Measurements from ENCODE around the gene WDR6.
A peak's percentile ranks its signal among the peaks of the same experiment; 100 is the strongest.

The WDR6 gene

GRCh38 chr3:49027634-49028033, 20.4 kb downstream of the WDR6 start:
- Histone ChIP-seq H3K4me3 (ENCODE audit: severe bottlenecking) (no peak overlapping the region), H3K4me1 (ENCODE audit: insufficient read depth, poor library complexity, severe bottlenecking) (peaks cover 5% of the 10 kb centered on the region), H3K36me3 (ENCODE audit: low read depth) (peaks cover 79% of the 10 kb centered on the region), H3K9me3 (ENCODE audit: severe bottlenecking) (no peaks in the 10 kb centered on the region), H3K27ac (ENCODE audit: poor library complexity, severe bottlenecking) (peak overlapping the region; percentile 52), H3K27me3 (ENCODE audit: insufficient read depth, poor library complexity, severe bottlenecking) (no peaks in the 10 kb centered on the region)
- no peak for ATAC-seq (ENCODE audit: low read depth)
- no peak for DNase-seq (ENCODE audit: low spot score)
- TF ChIP-seq, protein P1, sequence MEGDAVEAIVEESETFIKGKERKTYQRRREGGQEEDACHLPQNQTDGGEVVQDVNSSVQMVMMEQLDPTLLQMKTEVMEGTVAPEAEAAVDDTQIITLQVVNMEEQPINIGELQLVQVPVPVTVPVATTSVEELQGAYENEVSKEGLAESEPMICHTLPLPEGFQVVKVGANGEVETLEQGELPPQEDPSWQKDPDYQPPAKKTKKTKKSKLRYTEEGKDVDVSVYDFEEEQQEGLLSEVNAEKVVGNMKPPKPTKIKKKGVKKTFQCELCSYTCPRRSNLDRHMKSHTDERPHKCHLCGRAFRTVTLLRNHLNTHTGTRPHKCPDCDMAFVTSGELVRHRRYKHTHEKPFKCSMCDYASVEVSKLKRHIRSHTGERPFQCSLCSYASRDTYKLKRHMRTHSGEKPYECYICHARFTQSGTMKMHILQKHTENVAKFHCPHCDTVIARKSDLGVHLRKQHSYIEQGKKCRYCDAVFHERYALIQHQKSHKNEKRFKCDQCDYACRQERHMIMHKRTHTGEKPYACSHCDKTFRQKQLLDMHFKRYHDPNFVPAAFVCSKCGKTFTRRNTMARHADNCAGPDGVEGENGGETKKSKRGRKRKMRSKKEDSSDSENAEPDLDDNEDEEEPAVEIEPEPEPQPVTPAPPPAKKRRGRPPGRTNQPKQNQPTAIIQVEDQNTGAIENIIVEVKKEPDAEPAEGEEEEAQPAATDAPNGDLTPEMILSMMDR (IDR thresholded peaks at IDR 0.05; ENCODE audit: poor library complexity, severe bottlenecking) = no peak

DNA sequence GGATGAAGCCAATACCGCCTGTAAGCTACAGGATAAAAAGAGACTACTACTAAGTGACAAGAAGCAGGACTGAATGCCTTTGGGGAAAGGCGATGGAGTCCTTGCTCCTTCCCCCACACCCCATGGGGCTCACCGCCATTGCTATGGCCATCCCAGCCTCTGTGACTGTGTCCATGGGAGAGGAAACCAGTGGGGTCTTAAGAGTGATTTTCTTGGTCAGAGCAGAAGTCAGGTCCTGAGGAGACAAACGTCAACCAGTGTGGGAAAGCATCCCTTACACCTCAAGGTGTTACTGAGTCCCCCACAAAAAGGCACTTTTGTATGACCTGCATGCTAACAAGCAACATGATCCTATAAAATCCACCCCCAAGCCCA, 21.1 kb downstream of the WDR6 start:
- TF ChIP-seq, protein P1 (IDR thresholded peaks at IDR 0.05; ENCODE audit: poor library complexity, severe bottlenecking) = no peak
- Histone ChIP-seq H3K27ac (ENCODE audit: poor library complexity, severe bottlenecking) (peak overlapping the region; percentile 52), H3K4me3 (ENCODE audit: severe bottlenecking) (peak overlapping the region; percentile 65), H3K27me3 (ENCODE audit: insufficient read depth, poor library complexity, severe bottlenecking) (no peaks in the 10 kb centered on the region), H3K4me1 (ENCODE audit: insufficient read depth, poor library complexity, severe bottlenecking) (peaks cover 5% of the 10 kb centered on the region), H3K9me3 (ENCODE audit: severe bottlenecking) (no peaks in the 10 kb centered on the region), H3K36me3 (ENCODE audit: low read depth) (peaks cover 79% of the 10 kb centered on the region)
- DNase-seq (ENCODE audit: low spot score) = no peak
- no peak for ATAC-seq (ENCODE audit: low read depth)

DNA sequence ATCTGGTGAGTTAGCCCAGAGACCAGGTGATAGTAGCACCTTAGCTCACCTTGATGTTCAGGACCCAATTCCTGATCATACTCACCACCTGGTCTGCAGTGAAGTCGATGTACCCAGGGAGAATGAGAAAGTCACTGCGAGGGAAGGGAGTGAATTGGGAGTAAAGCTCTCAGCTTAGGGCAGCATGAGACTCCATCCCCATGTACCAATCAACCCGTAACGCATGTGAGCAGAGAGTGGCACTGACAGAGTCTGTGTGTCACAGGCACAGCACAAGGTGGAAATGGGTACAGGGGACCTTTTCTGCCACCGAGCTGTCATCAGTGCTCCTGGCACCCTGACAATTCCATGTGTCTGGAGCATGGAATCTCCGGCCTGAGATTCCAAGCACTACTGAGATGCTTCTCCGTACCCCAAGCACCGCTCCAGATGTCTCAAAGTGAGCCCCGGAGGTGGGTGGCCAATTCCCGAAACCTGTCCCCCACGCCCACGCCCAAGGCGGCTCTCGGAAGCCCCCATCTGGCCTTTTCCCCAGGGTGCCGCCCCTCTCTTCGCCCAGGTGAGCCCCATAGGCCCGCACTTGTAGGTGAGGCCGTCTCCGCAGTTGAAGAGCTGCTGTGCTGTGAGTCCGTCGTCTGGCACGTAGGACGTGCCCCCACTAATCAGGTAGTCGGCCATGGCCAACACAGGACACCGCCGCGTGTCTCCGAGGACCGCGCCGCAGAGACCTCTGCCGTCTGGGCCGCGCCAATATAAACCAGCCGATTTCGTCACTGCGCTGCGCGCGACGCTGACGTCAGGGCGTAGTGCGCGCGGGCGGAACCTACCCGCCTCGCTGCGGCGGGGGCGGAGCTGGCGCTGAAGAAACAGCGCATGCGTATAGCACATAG, 21.7 kb downstream of the WDR6 start, which contains the start of gene IMPDH2:
Gene IMPDH2, minus strand, starts transcription at position 726 of the 890 bp plus-strand sequence. Its CDS starts 48 bp downstream, at position 678.
- H3K27me3 ChIP-seq (ENCODE audit: insufficient read depth, poor library complexity, severe bottlenecking) = no peaks in the 10 kb centered on the region
- DNase-seq (ENCODE audit: low spot score) = no peak
- H3K9me3 ChIP-seq (ENCODE audit: severe bottlenecking) = no peaks in the 10 kb centered on the region
- H3K4me1 ChIP-seq (ENCODE audit: insufficient read depth, poor library complexity, severe bottlenecking) = peaks cover 5% of the 10 kb centered on the region
- peak; percentile 74 for ATAC-seq (ENCODE audit: low read depth)
- TF ChIP-seq, protein P1 (IDR thresholded peaks at IDR 0.05; ENCODE audit: poor library complexity, severe bottlenecking) = no peak
- peak within 1 kb of the TSS; percentile 52 for H3K27ac ChIP-seq (ENCODE audit: poor library complexity, severe bottlenecking)
- peak within 1 kb of the TSS; percentile 65 for H3K4me3 ChIP-seq (ENCODE audit: severe bottlenecking)
- H3K36me3 ChIP-seq (ENCODE audit: low read depth) = peaks cover 77% of the 10 kb centered on the region

DNA sequence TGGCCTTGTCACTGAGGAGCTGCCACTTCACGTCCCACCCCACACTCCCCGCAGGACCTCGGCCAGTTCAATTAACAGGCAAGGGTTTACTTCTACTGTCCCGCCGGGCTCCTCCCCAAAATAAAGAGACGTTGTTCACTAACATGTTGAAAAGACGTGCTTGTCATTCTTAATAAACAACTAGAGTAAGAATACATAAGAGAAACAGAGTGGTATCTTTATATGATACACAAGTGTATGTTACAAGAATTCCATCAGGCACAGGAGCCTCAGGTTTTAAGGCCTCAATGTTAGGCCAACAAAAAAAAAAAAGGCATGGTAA, 22.3 kb downstream of the WDR6 start:
- no peak for ATAC-seq (ENCODE audit: low read depth)
- Histone ChIP-seq H3K27ac (ENCODE audit: poor library complexity, severe bottlenecking) (peak overlapping the region; percentile 52), H3K9me3 (ENCODE audit: severe bottlenecking) (no peaks in the 10 kb centered on the region), H3K27me3 (ENCODE audit: insufficient read depth, poor library complexity, severe bottlenecking) (no peaks in the 10 kb centered on the region), H3K36me3 (ENCODE audit: low read depth) (peaks cover 77% of the 10 kb centered on the region), H3K4me3 (ENCODE audit: severe bottlenecking) (peak overlapping the region; percentile 65), H3K4me1 (ENCODE audit: insufficient read depth, poor library complexity, severe bottlenecking) (peaks cover 5% of the 10 kb centered on the region)
- TF ChIP-seq, protein P1 (IDR thresholded peaks at IDR 0.05; ENCODE audit: poor library complexity, severe bottlenecking) = no peak
- no peak for DNase-seq (ENCODE audit: low spot score)

DNA sequence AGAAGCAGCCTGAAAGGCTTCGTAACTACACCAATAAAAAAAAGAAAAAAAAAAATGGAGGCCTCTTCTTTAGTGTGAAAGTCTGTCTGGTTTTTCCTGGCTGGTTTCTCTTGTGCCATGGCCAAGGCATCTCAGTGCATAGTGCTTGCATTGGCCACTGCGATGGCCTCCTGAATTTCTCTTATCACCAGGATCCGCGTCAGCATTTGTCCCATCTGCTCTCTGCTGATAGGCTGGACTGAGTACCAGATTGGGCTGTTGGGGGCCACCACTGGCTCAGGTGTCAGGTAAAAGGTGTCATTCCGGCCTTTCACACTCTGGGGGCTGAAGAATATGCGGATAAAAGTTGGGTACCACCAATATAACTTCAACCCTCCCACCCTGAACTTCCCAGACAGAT, 23.1 kb downstream of the WDR6 start:
- no peak for DNase-seq (ENCODE audit: low spot score)
- Histone ChIP-seq H3K4me3 (ENCODE audit: severe bottlenecking) (no peak overlapping the region), H3K4me1 (ENCODE audit: insufficient read depth, poor library complexity, severe bottlenecking) (peaks cover 5% of the 10 kb centered on the region), H3K9me3 (ENCODE audit: severe bottlenecking) (no peaks in the 10 kb centered on the region), H3K27me3 (ENCODE audit: insufficient read depth, poor library complexity, severe bottlenecking) (no peaks in the 10 kb centered on the region), H3K27ac (ENCODE audit: poor library complexity, severe bottlenecking) (no peak overlapping the region), H3K36me3 (ENCODE audit: low read depth) (peaks cover 77% of the 10 kb centered on the region)
- ATAC-seq (ENCODE audit: low read depth) = no peak
- TF ChIP-seq, protein P1 (IDR thresholded peaks at IDR 0.05; ENCODE audit: poor library complexity, severe bottlenecking) = no peak
